ENCODE results near the gene BMAL1. TPM values are rescaled to one million over a fixed set of nuclear protein-coding genes. Genes with fewer than 3 reads are reported as not detected.

Gene BMAL1
- total RNA-seq, 4 donors from 2014 or later, result 41.2 to 97.5 (median 50.7) TPM

- peaks cover 20 to 41% of the 10 kb centered on the region in 2 donors for H3K4me1 ChIP-seq
- no peak overlapping the region for H3K4me3 ChIP-seq (replicated peaks in 1 of 3)
- TF ChIP-seq POLR2A (IDR thresholded peaks at IDR 0.05), result no peak
- TF ChIP-seq, protein P1, sequence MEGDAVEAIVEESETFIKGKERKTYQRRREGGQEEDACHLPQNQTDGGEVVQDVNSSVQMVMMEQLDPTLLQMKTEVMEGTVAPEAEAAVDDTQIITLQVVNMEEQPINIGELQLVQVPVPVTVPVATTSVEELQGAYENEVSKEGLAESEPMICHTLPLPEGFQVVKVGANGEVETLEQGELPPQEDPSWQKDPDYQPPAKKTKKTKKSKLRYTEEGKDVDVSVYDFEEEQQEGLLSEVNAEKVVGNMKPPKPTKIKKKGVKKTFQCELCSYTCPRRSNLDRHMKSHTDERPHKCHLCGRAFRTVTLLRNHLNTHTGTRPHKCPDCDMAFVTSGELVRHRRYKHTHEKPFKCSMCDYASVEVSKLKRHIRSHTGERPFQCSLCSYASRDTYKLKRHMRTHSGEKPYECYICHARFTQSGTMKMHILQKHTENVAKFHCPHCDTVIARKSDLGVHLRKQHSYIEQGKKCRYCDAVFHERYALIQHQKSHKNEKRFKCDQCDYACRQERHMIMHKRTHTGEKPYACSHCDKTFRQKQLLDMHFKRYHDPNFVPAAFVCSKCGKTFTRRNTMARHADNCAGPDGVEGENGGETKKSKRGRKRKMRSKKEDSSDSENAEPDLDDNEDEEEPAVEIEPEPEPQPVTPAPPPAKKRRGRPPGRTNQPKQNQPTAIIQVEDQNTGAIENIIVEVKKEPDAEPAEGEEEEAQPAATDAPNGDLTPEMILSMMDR (IDR thresholded peaks at IDR 0.05), result no peak
- DNase-seq, result no peak
- intact Hi-C loops (cut with DNase I), result no loop called here
- no peaks in the 10 kb centered on the region for H3K36me3 ChIP-seq
- no peaks in the 10 kb centered on the region for H3K27me3 ChIP-seq
- no peak overlapping the region for H3K27ac ChIP-seq
- 94 to 97% methylated on average over 2 of the region's 2 CpGs for WGBS, 2 donors
- no peaks in the 10 kb centered on the region for H3K9me3 ChIP-seq
Measured at GRCh38 chr11:13308704-13309103, 31.1 kb downstream of the BMAL1 start.

GRCh38 chr11:13309156-13309555 lies 31.6 kb downstream of the BMAL1 start:
- Histone ChIP-seq H3K36me3 (no peaks in the 10 kb centered on the region), H3K4me1 (peaks cover 21 to 42% of the 10 kb centered on the region in 2 donors), H3K4me3 (replicated peaks in 1 of 3) (no peak overlapping the region), H3K9me3 (no peaks in the 10 kb centered on the region), H3K27me3 (no peaks in the 10 kb centered on the region), H3K27ac (no peak overlapping the region)
- TF ChIP-seq, protein P1 (IDR thresholded peaks at IDR 0.05), result no peak
- no peak for TF ChIP-seq POLR2A (IDR thresholded peaks at IDR 0.05)
- intact Hi-C loops (cut with DNase I), result no loop called here
- WGBS, 2 donors, result 94 to 96% methylated on average over 4 of the region's 4 CpGs
- no peak for DNase-seq

DNA sequence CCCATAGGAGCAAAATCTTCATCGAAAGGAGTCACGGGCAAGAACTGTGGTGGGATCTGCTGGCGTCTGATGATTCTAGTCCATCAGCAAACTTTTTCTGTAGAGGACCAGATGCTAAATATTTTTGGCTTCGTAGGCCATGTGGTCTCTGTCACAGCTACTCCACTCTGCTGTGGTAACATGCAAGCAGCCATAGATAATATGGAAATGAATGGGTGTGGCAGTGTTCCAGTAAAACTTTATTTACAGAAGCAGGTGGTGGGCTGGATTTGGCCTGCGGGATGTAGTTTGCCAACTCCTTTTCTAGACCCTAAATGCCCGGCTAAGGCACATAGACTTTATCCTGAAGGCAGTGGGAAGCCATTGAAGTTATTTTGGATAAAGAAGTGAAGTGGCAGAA lies 32.9 kb downstream of the BMAL1 start:
- intact Hi-C loops (cut with DNase I), result no loop called here
- Histone ChIP-seq H3K27me3 (no peaks in the 10 kb centered on the region), H3K9me3 (no peaks in the 10 kb centered on the region), H3K4me3 (replicated peaks in 1 of 3) (no peak overlapping the region), H3K27ac (no peak overlapping the region), H3K36me3 (no peaks in the 10 kb centered on the region), H3K4me1 (peaks cover 27 to 50% of the 10 kb centered on the region in 2 donors)
- TF ChIP-seq, protein P1 (IDR thresholded peaks at IDR 0.05), result no peak
- TF ChIP-seq POLR2A (IDR thresholded peaks at IDR 0.05), result no peak
- DNase-seq, result no peak
- WGBS, 2 donors, result 97% methylated on average over 6 of the region's 6 CpGs

DNA sequence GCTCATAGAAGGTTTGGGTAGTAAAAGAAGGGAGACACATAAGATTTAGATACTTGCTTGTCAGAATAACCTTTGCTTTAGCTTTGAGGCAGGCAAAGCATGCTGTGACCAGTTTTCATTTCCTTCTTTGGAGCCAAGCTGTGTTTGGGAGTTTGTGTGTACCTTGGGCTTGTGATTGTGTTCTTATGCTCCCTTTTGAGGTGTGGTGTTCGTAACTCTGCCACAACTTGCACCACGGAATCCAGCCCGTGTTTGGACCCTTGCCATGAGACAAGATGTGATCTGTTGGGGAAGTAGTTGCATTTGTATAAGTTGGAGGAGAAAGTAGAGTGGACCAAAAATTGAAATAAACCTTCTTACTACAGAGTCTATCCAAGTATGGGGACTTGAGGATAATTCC lies 34.0 kb downstream of the BMAL1 start:
- Histone ChIP-seq H3K27me3 (no peaks in the 10 kb centered on the region), H3K27ac (no peak overlapping the region), H3K9me3 (no peaks in the 10 kb centered on the region), H3K4me3 (replicated peaks in 1 of 3) (no peak overlapping the region), H3K4me1 (peaks cover 38 to 51% of the 10 kb centered on the region in 2 donors), H3K36me3 (no peaks in the 10 kb centered on the region)
- DNase-seq, result no peak
- intact Hi-C loops (cut with DNase I), result no loop called here
- WGBS, 2 donors, result 54 to 80% methylated on average over 3 of the region's 3 CpGs
- TF ChIP-seq, protein P1 (IDR thresholded peaks at IDR 0.05), result no peak
- no peak for TF ChIP-seq POLR2A (IDR thresholded peaks at IDR 0.05)

GRCh38 chr11:13313005-13313819 lies 35.6 kb downstream of the BMAL1 start:
- 86 to 91% methylated on average over 16 of the region's 16 CpGs for WGBS, 2 donors
- TF ChIP-seq, protein P1 (IDR thresholded peaks at IDR 0.05), result no peak
- TF ChIP-seq POLR2A (IDR thresholded peaks at IDR 0.05), result no peak
- H3K4me1 ChIP-seq, result peaks cover 48 to 66% of the 10 kb centered on the region in 2 donors
- DNase-seq, result no peak
- peak overlapping the region in 2 of 3 donors; percentile 9 to 41 for H3K27ac ChIP-seq
- H3K9me3 ChIP-seq, result no peaks in the 10 kb centered on the region
- H3K27me3 ChIP-seq, result no peaks in the 10 kb centered on the region
- H3K4me3 ChIP-seq (replicated peaks in 1 of 3), result no peak overlapping the region
- H3K36me3 ChIP-seq, result no peaks in the 10 kb centered on the region
- intact Hi-C loops (cut with DNase I), result no loop called here

Data from thyroid gland (tissue), 4 donors.